ENCODE data around the gene ZNF83.
"Not testable (repeated sequence)": the region's sequence is repeated elsewhere in the genome, so short reads cannot be mapped to it uniquely, and the experiment has no call there.

The ZNF83 gene

DNA sequence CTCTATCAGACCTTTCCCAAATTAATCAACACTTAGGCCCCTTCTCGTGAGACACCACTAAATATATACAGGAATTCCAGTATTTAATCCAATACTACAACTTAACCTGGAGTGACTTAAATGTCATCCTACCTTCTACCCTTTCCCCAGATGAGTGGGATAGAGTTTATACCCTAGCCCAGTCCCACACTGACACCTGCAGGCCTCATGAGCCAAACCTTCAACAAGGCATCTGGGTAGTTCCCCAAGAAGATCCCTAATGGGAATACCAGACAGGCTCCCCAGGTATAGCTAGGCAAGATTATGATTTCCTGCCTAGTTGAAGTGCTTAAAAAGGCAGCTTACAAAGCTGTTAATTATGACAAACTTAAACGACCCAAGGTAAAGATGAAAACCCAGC lies 15.9 kb downstream of the ZNF83 start:
- DNase-seq (ENCODE audit: extremely low read depth, low read depth) = no peak
- TF ChIP-seq, protein P1, sequence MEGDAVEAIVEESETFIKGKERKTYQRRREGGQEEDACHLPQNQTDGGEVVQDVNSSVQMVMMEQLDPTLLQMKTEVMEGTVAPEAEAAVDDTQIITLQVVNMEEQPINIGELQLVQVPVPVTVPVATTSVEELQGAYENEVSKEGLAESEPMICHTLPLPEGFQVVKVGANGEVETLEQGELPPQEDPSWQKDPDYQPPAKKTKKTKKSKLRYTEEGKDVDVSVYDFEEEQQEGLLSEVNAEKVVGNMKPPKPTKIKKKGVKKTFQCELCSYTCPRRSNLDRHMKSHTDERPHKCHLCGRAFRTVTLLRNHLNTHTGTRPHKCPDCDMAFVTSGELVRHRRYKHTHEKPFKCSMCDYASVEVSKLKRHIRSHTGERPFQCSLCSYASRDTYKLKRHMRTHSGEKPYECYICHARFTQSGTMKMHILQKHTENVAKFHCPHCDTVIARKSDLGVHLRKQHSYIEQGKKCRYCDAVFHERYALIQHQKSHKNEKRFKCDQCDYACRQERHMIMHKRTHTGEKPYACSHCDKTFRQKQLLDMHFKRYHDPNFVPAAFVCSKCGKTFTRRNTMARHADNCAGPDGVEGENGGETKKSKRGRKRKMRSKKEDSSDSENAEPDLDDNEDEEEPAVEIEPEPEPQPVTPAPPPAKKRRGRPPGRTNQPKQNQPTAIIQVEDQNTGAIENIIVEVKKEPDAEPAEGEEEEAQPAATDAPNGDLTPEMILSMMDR (IDR thresholded peaks at IDR 0.05; ENCODE audit: low read depth, low read length, missing control alignments) = no peak
- no peak overlapping the region for H3K4me3 ChIP-seq (replicated peaks; ENCODE audit: low read depth, low read length)

GRCh38 chr19:52621376-52621775 lies 16.8 kb downstream of the ZNF83 start:
- no peak overlapping the region for H3K4me3 ChIP-seq (replicated peaks; ENCODE audit: low read depth, low read length)
- no peak for DNase-seq (ENCODE audit: extremely low read depth, low read depth)
- TF ChIP-seq, protein P1 (IDR thresholded peaks at IDR 0.05; ENCODE audit: low read depth, low read length, missing control alignments) = no peak

DNA sequence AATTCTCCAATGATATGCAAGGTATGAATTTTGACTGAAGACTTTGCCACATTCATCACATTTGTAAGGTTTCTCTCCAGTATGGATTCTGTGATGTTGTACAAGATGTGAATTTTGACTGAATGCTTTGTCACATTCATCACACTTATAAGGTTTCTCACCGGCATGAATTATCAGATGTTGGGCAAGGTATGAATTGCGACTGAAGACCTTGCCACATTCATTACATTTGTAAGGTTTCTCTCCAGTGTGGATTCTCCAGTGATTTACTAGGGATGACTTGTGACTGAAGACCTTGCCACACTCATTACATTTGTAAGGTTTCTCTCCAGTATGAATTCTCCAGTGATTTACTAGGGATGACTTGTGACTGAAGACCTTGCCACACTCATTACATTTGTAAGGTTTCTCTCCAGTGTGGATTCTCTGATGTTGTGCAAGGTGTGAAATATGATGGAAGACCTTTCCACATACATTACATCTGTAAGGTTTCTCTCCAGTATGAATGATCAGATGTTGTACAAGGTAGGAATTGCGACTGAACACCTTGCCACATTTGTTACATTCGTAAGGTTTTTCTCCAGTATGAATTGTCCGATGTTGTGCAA lies 24.8 kb downstream of the ZNF83 start:
- no peak overlapping the region for H3K4me3 ChIP-seq (replicated peaks; ENCODE audit: low read depth, low read length)
- DNase-seq (ENCODE audit: extremely low read depth, low read depth) = no peak
- TF ChIP-seq, protein P1 (IDR thresholded peaks at IDR 0.05; ENCODE audit: low read depth, low read length, missing control alignments) = no peak

GRCh38 chr19:52603558-52604207 lies 34.5 kb downstream of the ZNF83 start:
- DNase-seq (ENCODE audit: extremely low read depth, low read depth) = no peak
- TF ChIP-seq, protein P1 (IDR thresholded peaks at IDR 0.05; ENCODE audit: low read depth, low read length, missing control alignments) = no peak

GRCh38 chr19:52602941-52603340 lies 35.2 kb downstream of the ZNF83 start:
- TF ChIP-seq, protein P1 (IDR thresholded peaks at IDR 0.05; ENCODE audit: low read depth, low read length, missing control alignments) = no peak
- no peak for DNase-seq (ENCODE audit: extremely low read depth, low read depth)
- H3K4me3 ChIP-seq (replicated peaks; ENCODE audit: low read depth, low read length) = no peak overlapping the region

More at GRCh38 chr19:52603558-52604207, 34.5 kb downstream of the ZNF83 start:
- no peak overlapping the region for H3K4me3 ChIP-seq (replicated peaks; ENCODE audit: low read depth, low read length)

DNA sequence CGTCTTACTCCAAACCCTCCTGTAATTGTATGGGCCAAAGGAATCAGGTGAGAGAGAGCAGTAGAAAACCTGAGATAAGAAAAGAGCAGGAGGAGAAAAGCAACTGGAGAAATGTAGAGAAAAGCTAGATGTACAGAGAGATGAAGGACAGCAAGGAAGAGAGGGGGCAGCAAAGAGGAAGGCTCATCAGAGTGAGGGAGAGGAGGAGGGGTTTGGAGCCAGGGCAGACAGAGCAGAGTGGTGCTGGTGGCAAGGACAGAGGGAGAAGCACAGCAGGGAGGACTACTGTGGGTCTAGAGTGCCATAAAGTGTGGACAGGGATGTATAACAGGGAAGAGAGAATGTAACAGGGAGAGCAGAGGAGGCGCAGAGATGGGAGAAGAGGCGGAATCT lies 36.2 kb downstream of the ZNF83 start:
- DNase-seq (ENCODE audit: extremely low read depth, low read depth) = not testable (repeated sequence)
- peak overlapping the region; percentile 47 for H3K4me3 ChIP-seq (replicated peaks; ENCODE audit: low read depth, low read length)

GRCh38 chr19:52601025-52601973 lies 36.9 kb downstream of the ZNF83 start:
- TF ChIP-seq, protein P1 (IDR thresholded peaks at IDR 0.05; ENCODE audit: low read depth, low read length, missing control alignments) = peak; percentile 14

More at GRCh38 chr19:52601025-52601973, 36.9 kb downstream of the ZNF83 start:
- peak overlapping the region; percentile 47 for H3K4me3 ChIP-seq (replicated peaks; ENCODE audit: low read depth, low read length)
- peak; percentile 26 for DNase-seq (ENCODE audit: extremely low read depth, low read depth)

Measured in HFF-Myc (cell line).